ENCODE measurements around the gene WASHC4.
"Not testable (repeated sequence)": the region's sequence is repeated elsewhere in the genome, so short reads cannot be mapped to it uniquely, and the experiment has no call there.

The WASHC4 gene

GRCh38 chr12:105167346-105167745 is 59.8 kb downstream of the WASHC4 start:
- DNase-seq (ENCODE audit: low read depth): no peak

- DNase-seq (ENCODE audit: low read depth): no peak
Observed at GRCh38 chr12:105168006-105168405, 60.5 kb downstream of the WASHC4 start.

- no peak for DNase-seq (ENCODE audit: low read depth)
Observed at GRCh38 chr12:105170139-105170538, 62.6 kb downstream of the WASHC4 start.

GRCh38 chr12:105171691-105172436 is 64.3 kb downstream of the WASHC4 start:
- DNase-seq (ENCODE audit: low read depth): no peak

GRCh38 chr12:105175397-105175990 is 68.0 kb downstream of the WASHC4 start:
- DNase-seq (ENCODE audit: low read depth): no peak

GRCh38 chr12:105177208-105177607 is 69.7 kb downstream of the WASHC4 start:
- DNase-seq (ENCODE audit: low read depth): no peak

- DNase-seq (ENCODE audit: low read depth): not testable (repeated sequence)
Observed at GRCh38 chr12:105179114-105179513, 71.6 kb downstream of the WASHC4 start.

GRCh38 chr12:105183406-105183805 is 75.9 kb downstream of the WASHC4 start:
- not testable (repeated sequence) for DNase-seq (ENCODE audit: low read depth)

- DNase-seq (ENCODE audit: low read depth): not testable (repeated sequence)
Observed at GRCh38 chr12:105183976-105184375, 76.4 kb downstream of the WASHC4 start.

- peak; percentile 27 for DNase-seq (ENCODE audit: low read depth)
Observed at GRCh38 chr12:105189293-105189692, 81.8 kb downstream of the WASHC4 start.

- no peak for DNase-seq (ENCODE audit: low read depth)
Observed at GRCh38 chr12:105190530-105190929, 83.0 kb downstream of the WASHC4 start.

- DNase-seq (ENCODE audit: low read depth): no peak
Observed at GRCh38 chr12:105192624-105193225, 85.2 kb downstream of the WASHC4 start.

- no peak for DNase-seq (ENCODE audit: low read depth)
Observed at GRCh38 chr12:105194947-105195346, 87.4 kb downstream of the WASHC4 start.

- no peak for DNase-seq (ENCODE audit: low read depth)
Observed at GRCh38 chr12:105196090-105196489, 88.6 kb downstream of the WASHC4 start.

- DNase-seq (ENCODE audit: low read depth): no peak
Observed at GRCh38 chr12:105198961-105199360, 91.4 kb downstream of the WASHC4 start.

- no peak for DNase-seq (ENCODE audit: low read depth)
Observed at GRCh38 chr12:105200385-105200784, 92.9 kb downstream of the WASHC4 start.

- no peak for DNase-seq (ENCODE audit: low read depth)
Observed at GRCh38 chr12:105201299-105201698, 93.8 kb downstream of the WASHC4 start.

GRCh38 chr12:105202202-105202601 is 94.7 kb downstream of the WASHC4 start:
- DNase-seq (ENCODE audit: low read depth): no peak

- no peak for DNase-seq (ENCODE audit: low read depth)
Observed at GRCh38 chr12:105204127-105204526, 96.6 kb downstream of the WASHC4 start.

GRCh38 chr12:105204916-105205315 is 97.4 kb downstream of the WASHC4 start:
- DNase-seq (ENCODE audit: low read depth): peak; percentile 82

- DNase-seq (ENCODE audit: low read depth): no peak
Observed at GRCh38 chr12:105205322-105206048, 98.0 kb downstream of the WASHC4 start.

GRCh38 chr12:105206686-105207374 is 99.3 kb downstream of the WASHC4 start:
- DNase-seq (ENCODE audit: low read depth): no peak

Data from amniotic epithelial cell (primary cell).